Measurements from ENCODE around the gene CFI. TPM values are rescaled to one million over a fixed set of nuclear protein-coding genes. Genes with fewer than 3 reads are reported as not detected.
A peak's percentile ranks its signal among the peaks of the same experiment; 100 is the strongest.

The CFI gene
- total RNA-seq, 1 donor from 2014 or later, result 23.4 TPM

DNA sequence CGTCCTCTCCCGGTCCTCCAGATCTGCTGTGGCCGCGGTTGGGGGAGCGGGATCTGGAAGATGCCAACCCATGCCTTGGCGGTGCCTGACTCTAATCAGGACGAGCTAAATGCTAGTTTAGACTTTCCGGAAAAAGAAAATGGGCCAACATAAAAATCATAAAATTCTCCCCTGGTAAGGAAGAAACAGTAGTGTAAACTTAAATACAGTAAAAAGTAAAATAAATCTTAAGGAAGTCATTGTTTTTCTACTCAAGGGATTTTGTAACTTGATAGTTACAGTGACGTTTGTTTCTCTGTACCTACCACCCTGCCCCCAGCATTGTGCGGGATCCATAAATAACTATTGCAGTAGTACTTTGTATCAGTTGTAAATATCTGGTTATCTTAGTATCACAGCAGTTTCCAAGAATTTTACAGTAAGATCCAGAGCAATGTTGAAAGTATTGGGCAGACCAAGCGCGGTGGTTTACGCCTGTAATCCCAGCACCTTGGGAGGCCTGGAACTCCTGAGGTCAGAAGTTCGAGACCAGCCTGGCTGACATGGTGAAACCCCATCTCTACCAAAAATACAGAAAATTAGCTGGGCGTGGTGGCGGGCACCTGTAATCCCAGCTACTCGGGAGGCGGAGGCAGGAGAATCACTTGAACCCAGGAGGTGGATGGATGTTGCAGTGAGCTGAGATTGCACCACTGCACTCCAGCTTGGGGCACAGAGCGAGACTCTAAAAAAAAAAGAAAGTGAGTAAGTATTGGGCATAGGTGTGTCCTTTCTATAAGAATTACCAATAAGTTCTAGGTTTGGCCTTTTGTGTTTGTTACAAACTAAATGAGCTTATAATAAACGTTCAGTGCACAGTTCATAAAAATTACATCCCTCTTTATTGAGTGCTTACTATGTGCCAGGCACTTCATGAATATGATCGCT, 70.9 kb downstream of the CFI start:
- DNase-seq (ENCODE audit: low read depth in 2 of 2), result no peak

DNA sequence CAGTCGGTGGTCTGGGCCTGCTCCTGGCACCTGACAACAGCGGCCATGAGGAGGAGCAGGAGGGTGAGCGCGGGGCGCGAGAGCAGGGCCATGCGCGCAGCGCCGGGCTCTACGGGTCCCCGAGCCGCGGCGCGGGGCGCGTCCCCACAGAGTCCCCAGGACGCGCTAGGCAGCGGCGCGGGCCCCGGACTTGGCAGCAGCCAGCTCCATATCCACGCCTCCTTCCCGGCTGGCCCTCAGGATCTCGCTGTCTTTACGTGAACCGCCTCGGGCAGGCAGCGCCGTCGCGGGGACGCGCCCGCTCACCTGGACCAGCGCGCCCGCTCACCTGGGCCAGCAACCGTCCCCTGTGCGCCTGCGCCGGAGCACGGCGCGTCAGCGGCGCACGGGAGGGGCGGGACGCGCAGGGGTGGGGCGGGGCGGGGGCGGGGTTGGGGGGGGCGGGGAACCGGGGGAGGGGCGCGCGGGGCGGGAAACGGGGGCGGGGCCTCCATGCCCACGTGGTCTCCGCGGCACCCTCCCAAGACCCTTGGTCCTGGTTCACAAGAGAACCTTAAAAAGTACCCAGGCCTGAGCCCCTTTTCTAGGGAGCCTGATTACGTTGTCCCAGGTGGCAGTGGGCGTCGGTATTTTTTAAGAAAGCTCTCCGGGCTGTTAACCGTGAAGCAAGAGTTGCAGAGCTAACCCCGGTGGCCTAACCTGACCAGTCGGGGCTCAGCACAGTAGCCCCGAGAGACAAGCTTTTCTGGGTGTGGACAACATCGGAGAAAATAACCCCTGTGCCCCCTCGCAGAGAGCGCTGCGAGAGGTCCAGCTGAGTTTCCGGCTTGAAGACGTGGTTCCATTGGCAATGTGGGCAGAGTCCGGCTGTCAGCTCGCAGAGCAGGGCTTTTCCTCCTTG, 71.8 kb downstream of the CFI start, which contains the start of gene PLA2G12A:
Gene PLA2G12A (minus strand): TSS at position 353 of the 901 bp plus-strand sequence. CDS start 261 bp downstream, at position 92.
- DNase-seq (ENCODE audit: low read depth in 2 of 2), result peak; percentile 23 to 61

DNA sequence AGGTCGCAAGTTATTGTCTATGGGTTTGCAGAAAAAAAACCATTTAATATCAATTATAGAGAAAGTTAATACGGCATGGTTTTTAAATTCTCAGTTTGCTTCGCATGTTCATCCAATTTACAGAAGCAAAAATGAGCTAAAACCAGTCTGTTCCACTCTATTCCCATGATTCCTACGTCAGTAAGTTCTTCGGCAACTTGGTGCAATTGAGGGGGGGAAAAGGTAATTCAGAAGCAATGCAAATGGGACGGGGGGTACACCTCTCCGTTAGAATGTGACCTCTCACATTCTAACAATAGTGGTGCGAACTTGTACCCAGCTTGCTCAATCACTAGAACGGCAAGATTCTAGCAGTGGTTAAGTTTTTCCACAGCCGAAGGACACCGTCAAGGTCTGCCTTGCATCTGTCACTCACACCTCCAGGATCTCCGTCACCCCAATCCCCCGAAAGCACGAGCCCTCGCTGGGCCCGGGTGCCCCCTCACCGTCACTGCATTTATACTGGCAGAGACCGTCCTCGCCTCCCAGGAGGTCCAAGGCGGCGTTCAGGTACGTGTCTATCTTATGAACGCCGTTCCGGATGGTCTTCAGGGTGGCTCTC, 72.6 kb downstream of the CFI start:
- DNase-seq (ENCODE audit: low read depth in 2 of 2), result peak in 1 of 2 donors; percentile 5

- DNase-seq (ENCODE audit: low read depth in 2 of 2), result no peak
Observed at GRCh38 chr4:109728385-109728784, 73.4 kb downstream of the CFI start.

DNA sequence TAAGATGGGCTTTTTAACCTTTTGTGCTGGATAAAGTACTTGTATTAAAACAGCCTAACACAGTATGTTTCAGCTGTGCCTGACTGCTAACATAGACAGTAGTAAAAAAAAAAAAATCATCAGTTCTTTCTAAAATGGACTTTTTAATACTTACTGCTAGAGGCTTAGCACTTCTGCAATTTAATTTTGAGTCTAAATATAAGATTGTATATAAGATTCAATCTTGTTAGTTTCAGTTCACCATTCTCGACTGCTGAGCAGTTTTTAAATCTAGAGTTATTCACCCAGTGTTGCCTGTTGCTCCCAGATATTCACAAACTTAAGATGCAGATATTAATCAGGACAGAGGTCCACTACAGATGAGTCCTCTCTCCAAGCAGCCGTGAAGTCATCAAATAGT, 78.7 kb downstream of the CFI start:
- DNase-seq (ENCODE audit: low read depth in 2 of 2), result no peak

GRCh38 chr4:109722357-109722756, 79.4 kb downstream of the CFI start:
- no peak for DNase-seq (ENCODE audit: low read depth in 2 of 2)

- DNase-seq (ENCODE audit: low read depth in 2 of 2), result no peak
Observed at GRCh38 chr4:109721033-109721432, 80.8 kb downstream of the CFI start.

GRCh38 chr4:109719604-109720003, 82.2 kb downstream of the CFI start:
- DNase-seq (ENCODE audit: low read depth in 2 of 2), result no peak

GRCh38 chr4:109718759-109719158, 83.0 kb downstream of the CFI start:
- DNase-seq (ENCODE audit: low read depth in 2 of 2), result no peak

DNA sequence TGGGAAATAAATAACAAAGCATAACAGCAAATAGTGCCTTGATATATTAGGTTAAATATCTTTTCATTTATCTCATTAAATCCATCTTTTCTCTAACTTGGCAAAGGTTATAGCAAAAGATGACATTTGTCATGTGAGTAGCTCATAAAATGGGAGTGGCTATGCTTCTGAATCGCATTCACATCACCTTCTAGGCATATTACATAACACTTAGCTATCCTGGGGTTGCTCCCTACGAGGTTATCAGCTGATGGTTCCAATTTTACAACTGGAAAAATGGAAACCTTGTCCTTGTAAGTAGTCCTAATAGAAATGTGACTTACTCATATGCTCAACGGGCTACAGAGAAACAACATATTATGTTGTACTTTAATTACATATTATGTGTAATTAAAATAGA, 88.3 kb downstream of the CFI start:
- DNase-seq (ENCODE audit: low read depth in 2 of 2), result no peak

DNA sequence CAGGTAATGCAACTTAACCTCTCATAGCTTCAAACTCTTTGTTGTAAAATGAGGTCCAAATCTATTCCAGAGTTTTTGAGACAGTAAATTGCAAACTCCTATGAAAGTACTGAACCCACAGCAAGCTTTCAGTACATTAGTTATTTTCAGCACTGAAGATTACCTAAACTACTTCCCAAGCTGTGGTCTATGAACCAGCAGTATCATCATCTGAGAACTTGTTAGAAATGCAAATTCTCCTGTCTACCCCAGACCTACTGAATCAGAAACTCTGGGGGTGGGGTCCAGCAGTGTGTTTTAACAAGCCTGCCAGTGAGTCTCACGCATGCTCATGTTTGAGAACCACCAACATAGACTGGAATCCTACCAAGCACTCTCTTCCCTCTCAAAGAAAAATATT, 92.8 kb downstream of the CFI start:
- no peak for DNase-seq (ENCODE audit: low read depth in 2 of 2)

DNA sequence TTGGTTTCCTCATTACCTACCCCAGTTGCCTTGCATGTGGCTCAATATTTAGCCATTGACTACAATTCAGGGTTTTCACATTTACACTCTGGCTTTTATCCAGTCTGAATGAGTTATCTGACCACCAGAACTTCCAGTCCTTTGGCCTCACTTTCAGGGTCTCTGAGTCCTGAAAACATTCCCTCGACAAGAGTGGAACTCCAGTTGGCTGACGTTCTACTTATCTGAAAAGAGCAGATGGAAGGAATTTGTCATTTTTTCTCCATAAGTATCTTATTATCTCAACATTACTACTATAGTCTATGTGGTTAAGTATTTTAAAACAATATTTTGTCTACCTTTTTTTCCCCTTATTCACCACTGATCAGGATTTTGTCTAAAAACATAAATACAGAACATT, 93.4 kb downstream of the CFI start:
- no peak for DNase-seq (ENCODE audit: low read depth in 2 of 2)

DNA sequence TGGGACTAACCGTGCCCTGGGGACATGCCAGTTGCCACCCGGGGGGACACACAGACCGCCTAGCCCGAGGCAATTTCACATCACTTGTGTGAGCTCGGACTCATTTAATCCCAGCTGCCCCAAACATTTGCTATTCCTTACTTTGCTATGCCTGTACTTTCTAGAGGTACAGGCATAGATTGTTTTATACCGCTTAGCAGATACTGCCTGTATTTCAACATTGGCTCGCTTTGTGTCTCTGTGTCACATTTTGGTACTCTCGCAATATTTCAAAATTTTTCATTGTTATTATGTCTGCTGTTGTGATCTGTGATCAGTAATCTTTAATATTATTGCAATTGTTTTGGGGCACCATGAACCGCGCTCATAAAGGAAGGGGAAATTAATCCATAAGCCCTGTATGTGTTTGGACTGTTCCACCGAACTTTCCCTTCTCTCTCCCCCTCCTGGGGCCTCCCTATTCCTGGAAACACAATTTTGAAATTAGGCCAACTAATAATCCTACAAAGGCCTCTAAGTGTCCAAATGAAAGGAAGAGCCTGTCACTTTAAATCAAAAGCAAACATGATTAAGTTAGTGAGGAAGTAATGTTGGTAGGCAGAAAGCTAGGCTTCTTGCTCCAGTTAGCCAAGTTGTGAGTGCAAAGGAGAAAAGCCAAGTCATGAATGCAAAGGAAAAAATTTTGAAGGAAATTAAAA, 98.0 kb downstream of the CFI start:
- peak in 1 of 2 donors; percentile 23 for DNase-seq (ENCODE audit: low read depth in 2 of 2)

- DNase-seq (ENCODE audit: low read depth in 2 of 2), result peak in 1 of 2 donors; percentile 80
Observed at GRCh38 chr4:109702950-109703663, 98.7 kb downstream of the CFI start, which contains the start of gene CASP6. Gene CASP6 (minus strand): TSS chr4:109703445. CDS start chr4:109703395, 50 bp downstream.

- DNase-seq (ENCODE audit: low read depth in 2 of 2), result peak in 1 of 2 donors; percentile 14
Observed at GRCh38 chr4:109701566-109702410, 100.0 kb downstream of the CFI start.

GRCh38 chr4:109699553-109700225, 102.1 kb downstream of the CFI start:
- no peak for DNase-seq (ENCODE audit: low read depth in 2 of 2)

- no peak for DNase-seq (ENCODE audit: low read depth in 2 of 2)
Observed at GRCh38 chr4:109698656-109699055, 103.1 kb downstream of the CFI start.

DNA sequence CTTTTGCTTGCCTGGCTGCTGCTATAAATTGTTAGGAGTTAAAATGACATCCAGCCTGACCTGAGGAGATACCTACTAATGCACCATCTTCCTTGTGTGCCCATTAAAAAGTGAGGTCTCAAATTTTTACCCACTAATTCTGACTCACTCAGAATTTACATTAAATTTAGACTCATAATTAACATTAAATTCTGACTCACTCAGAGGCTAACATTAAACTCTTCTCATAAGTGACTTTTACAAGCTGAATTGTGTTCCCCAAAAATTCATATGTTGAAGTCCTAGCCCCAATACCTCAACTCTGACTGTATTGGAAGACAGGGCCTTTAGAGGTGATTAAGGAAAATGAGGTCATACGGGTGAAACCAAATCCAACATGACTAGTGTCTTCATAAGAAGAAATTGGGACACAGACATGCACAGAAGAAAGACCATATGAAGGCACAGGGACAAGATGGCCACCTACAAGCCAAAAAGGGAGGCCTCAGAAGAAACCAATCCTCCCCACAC, 110.3 kb downstream of the CFI start:
- no peak for DNase-seq (ENCODE audit: low read depth in 2 of 2)

Data from dermis microvascular lymphatic vessel endothelial cell (primary cell).